Effector CD4-positive, alpha-beta T cell (primary cell): ENCODE measurements around the gene TOR1B.
A peak's percentile ranks its signal among the peaks of the same experiment; 100 is the strongest.

Experiments used
- DNase-seq: peaks from one replicate; pipeline ENCODE4 v3.0.0-alpha.2; 2020

The TOR1B gene

GRCh38 chr9:129815278-129815677 is 12.3 kb downstream of the TOR1B start:
- no peak for DNase-seq

GRCh38 chr9:129816501-129817435 is 13.8 kb downstream of the TOR1B start:
- DNase-seq = no peak

- DNase-seq = peak; percentile 9
These were observed 20.0 kb downstream of the TOR1B start for GRCh38 chr9:129822898-129823541.

- DNase-seq = no peak
These were observed 20.6 kb downstream of the TOR1B start for GRCh38 chr9:129823542-129823934.

- DNase-seq = peak; percentile 88
These were observed 21.1 kb downstream of the TOR1B start, which contains the start of gene TOR1A for GRCh38 chr9:129823935-129824601. Gene TOR1A, minus strand, starts transcription at chr9:129824136. Its CDS starts 51 bp downstream, at chr9:129824085.

- DNase-seq = no peak
These were observed 23.4 kb downstream of the TOR1B start for GRCh38 chr9:129826344-129826743.

GRCh38 chr9:129826759-129827158 is 23.8 kb downstream of the TOR1B start:
- DNase-seq = no peak

GRCh38 chr9:129828051-129828450 is 25.1 kb downstream of the TOR1B start:
- no peak for DNase-seq

GRCh38 chr9:129828969-129829368 is 26.0 kb downstream of the TOR1B start:
- DNase-seq = no peak

GRCh38 chr9:129832982-129833381 is 30.0 kb downstream of the TOR1B start:
- no peak for DNase-seq

GRCh38 chr9:129834489-129835127 is 31.6 kb downstream of the TOR1B start:
- DNase-seq = peak; percentile 32

- peak; percentile 95 for DNase-seq
These were observed 32.3 kb downstream of the TOR1B start, which contains the start of the genes C9orf78 and USP20 for GRCh38 chr9:129835128-129835859. Gene C9orf78, minus strand, starts transcription at chr9:129835275. Its CDS starts 54 bp downstream, at chr9:129835221. Gene USP20, plus strand, starts transcription at chr9:129835458. Its CDS starts 17,098 bp downstream, at chr9:129852556.

GRCh38 chr9:129835860-129836223 is 32.9 kb downstream of the TOR1B start:
- DNase-seq = no peak

- peak; percentile 29 for DNase-seq
These were observed 33.5 kb downstream of the TOR1B start for GRCh38 chr9:129836311-129837007.

- no peak for DNase-seq
These were observed 35.8 kb downstream of the TOR1B start for GRCh38 chr9:129838707-129839259.

GRCh38 chr9:129839324-129840023 is 36.5 kb downstream of the TOR1B start:
- no peak for DNase-seq

GRCh38 chr9:129840034-129840433 is 37.0 kb downstream of the TOR1B start:
- peak; percentile 11 for DNase-seq

GRCh38 chr9:129841071-129841470 is 38.1 kb downstream of the TOR1B start:
- DNase-seq = no peak

GRCh38 chr9:129845373-129845772 is 42.4 kb downstream of the TOR1B start:
- no peak for DNase-seq

GRCh38 chr9:129848712-129849441 is 45.9 kb downstream of the TOR1B start:
- no peak for DNase-seq
